Activated naive CD4-positive, alpha-beta T cell treated with Interleukin-2 at 50 U/mL for 16 hours (primary cell): ENCODE measurements around the gene CTNNA3.

Experiments used
- DNase-seq: peaks from one replicate; pipeline ENCODE4 v3.0.0-alpha.2; 2020

CTNNA3 gene

DNA sequence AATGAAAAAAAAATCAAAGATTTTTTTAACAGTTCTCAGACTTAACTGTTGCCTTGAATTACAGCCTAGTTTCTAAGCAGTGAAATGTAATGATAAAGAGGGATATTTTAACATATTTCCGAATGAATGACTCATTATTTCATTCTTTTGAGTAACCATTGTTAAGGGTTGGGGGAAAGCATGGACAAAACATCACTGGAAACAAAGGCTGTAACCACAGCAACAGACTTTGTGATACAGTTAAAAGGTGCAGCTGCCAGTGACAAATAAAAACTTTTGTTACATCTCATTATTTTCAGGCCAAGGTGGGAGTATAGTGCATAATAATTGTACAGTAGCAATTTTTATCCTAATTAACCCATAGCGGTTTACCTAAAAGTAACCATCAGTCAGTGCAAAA, 597.5 kb downstream of the CTNNA3 start:
- DNase-seq, result no peak

DNA sequence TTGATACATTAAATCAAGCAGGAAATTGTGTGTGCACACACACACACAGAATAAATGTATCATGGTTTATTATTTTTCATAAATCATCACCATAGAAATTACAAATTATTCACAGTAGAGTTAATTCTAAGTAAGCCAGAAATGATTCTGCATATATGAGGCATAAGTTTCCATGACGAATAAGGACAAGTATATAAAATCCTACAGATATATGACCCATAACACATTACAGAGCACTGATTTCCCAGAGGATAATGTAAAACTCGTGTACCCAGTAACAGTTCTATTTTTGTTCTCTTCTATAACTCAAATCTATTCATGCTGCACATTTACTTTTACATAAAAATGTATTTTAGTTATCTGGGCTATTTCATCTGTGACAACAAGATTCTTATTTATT, 600.5 kb downstream of the CTNNA3 start:
- no peak for DNase-seq

GRCh38 chr10:67088036-67088435, 608.0 kb downstream of the CTNNA3 start:
- DNase-seq, result no peak

GRCh38 chr10:67087135-67087425, 608.9 kb downstream of the CTNNA3 start:
- no peak for DNase-seq

DNA sequence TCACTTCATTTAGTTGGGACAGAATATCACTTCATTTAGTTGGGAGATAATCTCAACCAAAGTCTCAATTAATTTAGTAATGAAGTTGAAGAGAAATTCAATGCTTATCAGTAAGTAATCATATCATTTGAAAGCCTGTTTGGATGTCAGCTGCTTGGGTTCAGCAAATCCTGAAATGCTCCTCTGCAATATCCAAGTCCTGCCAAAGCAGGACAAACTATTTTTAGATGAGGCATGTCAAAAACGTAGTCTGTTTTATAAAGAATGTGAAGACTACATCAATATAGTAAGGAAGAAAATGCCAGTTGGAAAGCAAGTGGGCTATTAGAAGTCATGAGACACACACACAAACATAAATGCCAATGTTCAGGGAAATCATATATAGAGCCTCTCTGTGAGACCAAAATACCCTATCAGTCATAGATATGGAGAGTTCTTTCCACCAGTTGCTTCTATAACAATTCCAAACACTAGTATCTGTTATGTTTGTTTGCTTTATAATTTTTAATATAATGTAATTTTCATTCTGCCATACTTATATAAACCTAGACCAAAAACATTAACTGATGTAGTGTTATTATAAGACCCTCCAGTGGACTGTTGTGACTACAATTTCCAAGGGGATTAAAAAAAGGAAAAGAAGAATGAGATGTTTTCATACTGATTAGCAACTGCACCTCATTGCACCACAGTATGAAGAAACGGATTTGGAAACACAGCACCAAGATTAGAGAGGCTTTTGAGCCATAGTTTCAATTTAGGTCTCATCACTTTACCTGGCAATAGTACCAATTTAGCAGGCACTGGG, 609.5 kb downstream of the CTNNA3 start:
- DNase-seq, result no peak

- no peak for DNase-seq
Measured at GRCh38 chr10:67079126-67079525, 616.9 kb downstream of the CTNNA3 start.

DNA sequence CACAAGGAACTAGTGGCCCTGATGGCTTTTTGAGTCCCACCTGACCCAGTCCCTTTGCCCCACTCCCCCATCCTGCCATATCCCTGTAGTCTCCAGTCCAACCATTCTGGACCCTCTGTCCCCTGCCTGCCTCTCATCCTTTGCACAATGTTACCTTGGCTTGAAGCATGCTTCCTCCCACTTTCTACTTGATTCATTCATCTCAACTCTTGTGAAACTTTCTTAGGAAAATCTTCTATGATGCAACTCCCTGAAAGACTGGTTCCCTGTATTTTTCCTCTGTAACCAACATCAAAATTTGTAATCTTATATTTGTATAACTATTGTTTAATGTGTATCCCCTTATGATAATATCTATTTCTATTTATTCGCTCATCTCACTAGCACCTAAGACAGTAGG, 618.6 kb downstream of the CTNNA3 start:
- DNase-seq, result no peak

DNA sequence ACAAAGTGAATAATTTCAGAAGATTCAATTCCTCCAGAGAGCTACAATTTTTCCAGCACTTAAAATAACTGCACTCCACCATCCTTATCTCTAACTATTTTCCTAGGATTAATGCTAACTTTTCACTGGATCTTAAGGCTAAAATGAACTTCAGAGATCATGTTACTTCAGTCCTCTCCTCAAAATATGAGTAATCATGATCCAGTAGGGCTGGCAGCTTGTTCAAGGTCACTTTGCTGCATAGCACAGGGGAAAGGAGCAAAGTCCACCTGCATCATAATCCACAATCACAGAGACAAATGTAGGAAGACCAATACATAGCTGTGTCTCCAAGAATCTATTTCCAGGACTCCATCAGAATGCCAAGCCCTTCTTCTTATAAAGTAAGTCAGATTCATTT, 619.9 kb downstream of the CTNNA3 start:
- DNase-seq, result no peak

- no peak for DNase-seq
Measured at GRCh38 chr10:67075491-67075971, 620.5 kb downstream of the CTNNA3 start.

DNA sequence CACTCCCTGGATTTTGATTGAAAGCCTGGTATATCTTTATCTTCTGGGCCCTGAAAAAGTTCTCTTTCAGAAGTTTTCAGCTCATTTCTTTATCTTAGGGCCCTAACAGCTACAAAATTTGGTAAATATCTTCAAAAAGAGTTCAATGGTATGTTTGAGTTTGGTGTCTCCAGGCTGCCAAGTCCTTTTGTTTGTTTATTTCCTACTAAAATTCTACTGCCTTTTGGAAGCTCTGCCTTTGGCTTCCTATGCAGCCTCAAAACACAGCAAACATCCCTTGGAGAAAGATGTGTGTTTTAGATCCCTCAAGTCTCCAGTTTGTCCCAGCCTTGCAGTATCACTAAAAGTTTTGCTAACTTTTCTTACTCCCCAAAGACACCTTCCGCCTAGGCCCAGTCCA, 623.3 kb downstream of the CTNNA3 start:
- DNase-seq, result no peak

GRCh38 chr10:67050415-67050814, 645.6 kb downstream of the CTNNA3 start:
- no peak for DNase-seq

DNA sequence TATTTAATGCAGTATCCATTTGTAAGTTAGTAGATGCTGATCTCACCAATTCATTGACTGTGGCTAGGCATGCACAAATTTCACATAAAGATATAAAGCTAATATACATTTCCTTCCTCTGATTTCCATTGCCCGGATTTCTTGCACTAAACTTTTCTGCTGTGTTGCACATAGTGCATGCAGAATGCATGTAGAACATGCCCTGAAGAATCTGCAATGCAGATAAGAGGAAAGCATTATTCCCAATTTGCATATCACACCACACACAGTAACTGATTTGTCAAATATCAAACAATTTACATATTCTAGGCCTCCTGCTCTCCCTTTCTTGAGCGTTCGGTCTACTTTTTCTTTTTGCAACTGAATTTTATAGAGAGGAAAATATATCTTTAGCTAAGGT, 646.0 kb downstream of the CTNNA3 start:
- DNase-seq, result no peak

GRCh38 chr10:67046507-67046906, 649.5 kb downstream of the CTNNA3 start:
- no peak for DNase-seq

DNA sequence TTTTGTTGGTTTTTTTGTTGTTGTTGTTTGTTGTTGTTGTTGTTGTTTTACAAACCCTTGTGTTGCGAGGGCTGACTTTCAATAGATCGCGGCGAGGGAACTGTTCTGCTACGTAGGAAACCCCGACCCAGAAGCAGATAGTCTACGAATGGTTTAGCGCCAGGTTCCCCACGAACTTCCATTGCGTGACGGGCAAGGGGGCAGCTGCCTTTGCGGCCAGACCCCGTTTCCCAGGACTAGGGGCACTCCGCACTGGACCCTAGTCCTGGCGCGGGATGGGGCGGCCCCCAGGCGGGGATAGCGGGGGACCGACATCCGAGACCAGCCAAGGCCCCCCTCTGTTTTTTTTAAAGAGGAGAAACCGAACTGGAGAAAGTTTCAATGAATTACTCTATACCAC, 650.6 kb downstream of the CTNNA3 start:
- DNase-seq, result no peak

DNA sequence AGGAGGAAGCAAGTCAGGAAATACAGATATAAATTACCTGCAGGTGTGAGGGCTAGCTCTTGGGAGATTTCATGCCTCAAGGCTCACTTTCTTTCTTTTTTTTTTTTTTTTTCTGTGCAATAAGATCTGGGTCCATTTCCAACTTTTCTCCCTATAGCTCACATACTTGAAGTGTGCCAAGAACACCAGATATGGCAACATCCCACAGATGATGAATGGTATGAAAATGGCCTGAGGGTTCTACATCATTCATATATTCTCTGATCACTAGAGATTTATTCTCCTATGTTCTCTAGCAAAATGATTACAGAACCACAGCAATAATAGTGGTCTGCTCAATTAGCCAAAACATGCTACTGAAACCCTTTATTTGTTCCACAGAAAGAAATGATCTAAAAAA, 653.0 kb downstream of the CTNNA3 start:
- no peak for DNase-seq

GRCh38 chr10:67036808-67037207, 659.2 kb downstream of the CTNNA3 start:
- DNase-seq, result no peak

- no peak for DNase-seq
Measured at GRCh38 chr10:67033878-67034277, 662.1 kb downstream of the CTNNA3 start.

- no peak for DNase-seq
Measured at GRCh38 chr10:67022099-67022498, 673.9 kb downstream of the CTNNA3 start.

GRCh38 chr10:67017218-67017617, 678.8 kb downstream of the CTNNA3 start:
- no peak for DNase-seq

DNA sequence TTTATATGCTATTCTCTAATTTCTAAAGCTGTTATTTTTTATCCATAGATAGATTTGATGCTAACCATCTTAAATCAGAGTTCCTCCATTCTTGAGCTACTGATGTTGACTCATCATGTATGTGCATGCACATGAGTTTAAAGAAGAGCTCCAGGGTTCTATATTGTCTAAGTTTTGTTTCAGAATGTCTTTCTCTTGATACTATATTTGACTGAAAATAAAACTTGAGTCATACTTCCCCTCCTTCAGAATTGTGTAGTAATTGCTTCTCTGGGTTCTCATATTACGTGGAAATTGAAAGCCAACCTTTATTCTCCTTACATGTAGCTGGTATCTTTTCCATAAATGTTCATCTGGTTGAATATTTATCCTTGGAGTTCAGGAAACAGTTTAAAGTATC, 680.8 kb downstream of the CTNNA3 start:
- no peak for DNase-seq

DNA sequence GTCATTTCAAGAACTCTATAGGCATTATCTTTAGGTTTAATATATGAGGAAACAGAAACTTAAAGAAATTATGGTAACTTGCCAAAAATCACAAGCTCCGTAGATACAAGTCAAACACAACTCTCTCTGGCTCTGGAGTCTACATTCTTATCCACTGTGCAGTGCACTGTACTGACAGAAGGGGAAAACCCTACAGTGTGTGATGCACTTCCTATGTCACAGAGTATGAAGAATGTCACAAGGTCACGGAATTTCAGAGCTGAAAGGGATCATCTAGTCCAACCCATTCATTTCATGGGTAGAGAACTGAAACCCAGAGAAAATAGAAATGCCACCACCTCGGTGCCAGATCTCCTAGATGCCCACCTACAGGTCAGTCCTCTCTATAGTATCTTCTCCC, 684.0 kb downstream of the CTNNA3 start:
- DNase-seq, result no peak

DNA sequence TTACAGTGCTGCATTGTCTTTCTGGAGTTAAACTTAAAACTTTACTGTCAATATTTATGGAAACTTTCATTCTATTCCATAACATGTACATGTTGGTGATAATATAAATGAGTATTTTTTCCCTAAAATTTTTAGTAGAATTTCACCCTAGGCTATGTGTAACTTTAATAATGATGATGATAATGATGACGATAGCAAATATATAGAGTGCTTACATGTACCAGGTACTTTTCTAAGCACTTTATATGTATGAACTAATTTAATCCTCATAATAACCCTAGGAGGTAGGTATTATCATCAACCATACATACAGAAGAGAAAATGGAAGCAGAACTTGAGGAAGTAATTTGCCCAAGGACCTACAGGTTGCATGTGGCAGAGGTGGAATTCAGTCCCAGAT, 684.5 kb downstream of the CTNNA3 start:
- no peak for DNase-seq

DNA sequence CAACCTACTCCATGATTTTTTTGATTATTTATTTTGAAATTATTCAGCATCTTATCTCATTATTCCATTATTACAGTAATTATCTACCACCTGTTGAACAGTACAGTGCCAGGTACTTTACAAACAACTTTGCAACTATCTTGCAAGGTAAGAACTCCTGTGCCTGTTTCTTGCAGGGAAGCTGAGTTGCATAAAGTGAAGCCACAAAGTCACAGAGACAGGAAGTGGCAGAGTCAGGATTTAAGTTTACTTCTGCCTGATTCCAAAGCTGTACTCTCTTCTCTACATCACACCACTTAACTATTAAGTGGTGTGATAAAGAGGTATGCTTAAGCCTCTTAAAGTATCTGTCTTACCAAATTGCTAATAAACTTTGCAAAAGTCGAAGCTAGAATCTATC, 690.0 kb downstream of the CTNNA3 start:
- no peak for DNase-seq

GRCh38 chr10:67004690-67005089, 691.3 kb downstream of the CTNNA3 start:
- no peak for DNase-seq

DNA sequence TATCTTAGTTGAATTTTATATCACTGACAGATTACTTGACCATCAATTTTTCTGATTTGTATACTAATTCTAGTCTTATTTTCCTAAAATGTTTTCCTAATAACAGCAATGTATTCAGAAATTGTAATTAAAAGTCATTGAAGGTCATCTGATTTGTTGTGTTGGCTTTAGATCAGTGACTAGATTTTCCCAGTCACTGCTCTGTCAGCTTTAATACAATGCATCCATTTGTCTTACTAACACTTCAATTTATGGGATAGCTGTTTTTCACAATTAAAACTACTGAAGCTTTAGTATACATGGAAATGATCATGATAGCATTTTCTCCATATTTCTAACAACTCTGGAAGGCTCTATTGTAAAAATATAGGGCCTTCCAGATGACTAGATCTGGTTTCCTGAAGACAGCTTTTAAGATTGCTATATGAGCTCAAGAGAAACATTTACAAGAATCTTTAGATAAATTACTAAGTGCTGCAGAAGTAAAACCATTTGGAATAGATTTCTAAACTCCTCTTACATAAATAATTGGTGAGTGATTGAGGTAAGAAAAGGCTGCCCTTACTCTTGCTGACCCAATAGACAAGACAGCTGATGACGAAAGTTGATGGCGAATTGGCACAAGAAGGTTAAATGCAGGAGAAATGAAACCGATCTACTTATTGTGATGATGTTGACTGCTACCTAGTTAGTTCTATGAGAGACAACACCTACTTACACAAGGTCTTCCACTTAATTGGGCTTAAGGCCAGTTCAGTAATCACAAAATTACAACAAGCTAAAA, 696.0 kb downstream of the CTNNA3 start:
- DNase-seq, result no peak
